ENCODE data around the gene CNTNAP1.
"Not testable (repeated sequence)": the region's sequence is repeated elsewhere in the genome, so short reads cannot be mapped to it uniquely, and the experiment has no call there.

Gene CNTNAP1

GRCh38 chr17:42659079-42659931, 23.0 kb upstream of the CNTNAP1 start, which contains the start of gene TUBG2:
TUBG2 (plus strand) TSS chr17:42659284; CDS start chr17:42659504, 220 bp downstream.
- H3K4me1 ChIP-seq (ENCODE audit: control insufficient read depth, insufficient read depth, low read length) = peaks cover 6% of the 10 kb centered on the region
- H3K9ac ChIP-seq (ENCODE audit: low read depth, low read length) = peak within 1 kb of the TSS; percentile 49; the same call in 1 of the 2 replicates
- no peaks in the 10 kb centered on the region for H3K9me3 ChIP-seq (ENCODE audit: control insufficient read depth, insufficient read depth, low read length)
- peaks cover 30% of the 10 kb centered on the region for H3K36me3 ChIP-seq (ENCODE audit: control insufficient read depth, insufficient read depth, low read length)
- H3K27me3 ChIP-seq (ENCODE audit: control insufficient read depth, insufficient read depth, low read length) = no peaks in the 10 kb centered on the region
- peak within 1 kb of the TSS; percentile 74 for H3K27ac ChIP-seq (ENCODE audit: low read depth, low read length)
- H3K4me3 ChIP-seq (ENCODE audit: low read depth, low read length) = peak within 1 kb of the TSS; percentile 71

GRCh38 chr17:42659932-42660274, 22.4 kb upstream of the CNTNAP1 start:
- H3K9me3 ChIP-seq (ENCODE audit: control insufficient read depth, insufficient read depth, low read length); H3K27ac ChIP-seq (ENCODE audit: low read depth, low read length); H3K9ac ChIP-seq (ENCODE audit: low read depth, low read length); H3K4me1 ChIP-seq (ENCODE audit: control insufficient read depth, insufficient read depth, low read length); H3K27me3 ChIP-seq (ENCODE audit: control insufficient read depth, insufficient read depth, low read length): not testable (repeated sequence)
- peak overlapping the region; percentile 71 for H3K4me3 ChIP-seq (ENCODE audit: low read depth, low read length)
- H3K36me3 ChIP-seq (ENCODE audit: control insufficient read depth, insufficient read depth, low read length) = peaks cover 33% of the 10 kb centered on the region

- no peaks in the 10 kb centered on the region for H3K9me3 ChIP-seq (ENCODE audit: control insufficient read depth, insufficient read depth, low read length)
- peaks cover 6% of the 10 kb centered on the region for H3K4me1 ChIP-seq (ENCODE audit: control insufficient read depth, insufficient read depth, low read length)
- no peak overlapping the region for H3K4me3 ChIP-seq (ENCODE audit: low read depth, low read length)
- H3K36me3 ChIP-seq (ENCODE audit: control insufficient read depth, insufficient read depth, low read length) = peaks cover 39% of the 10 kb centered on the region
- no peak overlapping the region for H3K27ac ChIP-seq (ENCODE audit: low read depth, low read length)
- no peak overlapping the region for H3K9ac ChIP-seq (ENCODE audit: low read depth, low read length)
- H3K27me3 ChIP-seq (ENCODE audit: control insufficient read depth, insufficient read depth, low read length) = no peaks in the 10 kb centered on the region
Measured at GRCh38 chr17:42660692-42661345, 21.5 kb upstream of the CNTNAP1 start.

GRCh38 chr17:42665581-42666001, 16.7 kb upstream of the CNTNAP1 start:
- Histone ChIP-seq H3K27ac (ENCODE audit: low read depth, low read length) (no peak overlapping the region), H3K36me3 (ENCODE audit: control insufficient read depth, insufficient read depth, low read length) (peaks cover 71% of the 10 kb centered on the region), H3K4me1 (ENCODE audit: control insufficient read depth, insufficient read depth, low read length) (peaks cover 6% of the 10 kb centered on the region), H3K4me3 (ENCODE audit: low read depth, low read length) (no peak overlapping the region), H3K27me3 (ENCODE audit: control insufficient read depth, insufficient read depth, low read length) (no peaks in the 10 kb centered on the region), H3K9ac (ENCODE audit: low read depth, low read length) (no peak overlapping the region), H3K9me3 (ENCODE audit: control insufficient read depth, insufficient read depth, low read length) (no peaks in the 10 kb centered on the region)

GRCh38 chr17:42666126-42666525, 16.2 kb upstream of the CNTNAP1 start:
- H3K9me3 ChIP-seq (ENCODE audit: control insufficient read depth, insufficient read depth, low read length); H3K27me3 ChIP-seq (ENCODE audit: control insufficient read depth, insufficient read depth, low read length); H3K4me1 ChIP-seq (ENCODE audit: control insufficient read depth, insufficient read depth, low read length); H3K9ac ChIP-seq (ENCODE audit: low read depth, low read length); H3K27ac ChIP-seq (ENCODE audit: low read depth, low read length); H3K4me3 ChIP-seq (ENCODE audit: low read depth, low read length): not testable (repeated sequence)
- peaks cover 66% of the 10 kb centered on the region for H3K36me3 ChIP-seq (ENCODE audit: control insufficient read depth, insufficient read depth, low read length)

- H3K36me3 ChIP-seq (ENCODE audit: control insufficient read depth, insufficient read depth, low read length) = peaks cover 55% of the 10 kb centered on the region
- H3K27me3 ChIP-seq (ENCODE audit: control insufficient read depth, insufficient read depth, low read length) = peaks cover 17% of the 10 kb centered on the region
- H3K9me3 ChIP-seq (ENCODE audit: control insufficient read depth, insufficient read depth, low read length) = no peaks in the 10 kb centered on the region
- no peak overlapping the region for H3K27ac ChIP-seq (ENCODE audit: low read depth, low read length)
- H3K4me3 ChIP-seq (ENCODE audit: low read depth, low read length) = no peak overlapping the region
- peaks cover 18% of the 10 kb centered on the region for H3K4me1 ChIP-seq (ENCODE audit: control insufficient read depth, insufficient read depth, low read length)
- no peak overlapping the region for H3K9ac ChIP-seq (ENCODE audit: low read depth, low read length)
Measured at GRCh38 chr17:42667088-42667951, 15.0 kb upstream of the CNTNAP1 start.

GRCh38 chr17:42669705-42669976, 12.7 kb upstream of the CNTNAP1 start:
- Histone ChIP-seq H3K27me3 (ENCODE audit: control insufficient read depth, insufficient read depth, low read length) (peaks cover 38% of the 10 kb centered on the region), H3K9ac (ENCODE audit: low read depth, low read length) (0 out of 2 replicates have a peak overlapping the region, but pooled peaks have one; percentile 10), H3K4me1 (ENCODE audit: control insufficient read depth, insufficient read depth, low read length) (peaks cover 38% of the 10 kb centered on the region), H3K36me3 (ENCODE audit: control insufficient read depth, insufficient read depth, low read length) (peaks cover 41% of the 10 kb centered on the region), H3K27ac (ENCODE audit: low read depth, low read length) (peak overlapping the region; percentile 59), H3K9me3 (ENCODE audit: control insufficient read depth, insufficient read depth, low read length) (no peaks in the 10 kb centered on the region), H3K4me3 (ENCODE audit: low read depth, low read length) (peak overlapping the region; percentile 52)

GRCh38 chr17:42669977-42670788, 12.1 kb upstream of the CNTNAP1 start:
- H3K27me3 ChIP-seq (ENCODE audit: control insufficient read depth, insufficient read depth, low read length) = peaks cover 42% of the 10 kb centered on the region
- H3K4me3 ChIP-seq (ENCODE audit: low read depth, low read length) = peak overlapping the region; percentile 62
- H3K9ac ChIP-seq (ENCODE audit: low read depth, low read length) = 0 out of 2 replicates have a peak overlapping the region, but pooled peaks have one; percentile 10
- peaks cover 41% of the 10 kb centered on the region for H3K36me3 ChIP-seq (ENCODE audit: control insufficient read depth, insufficient read depth, low read length)
- H3K4me1 ChIP-seq (ENCODE audit: control insufficient read depth, insufficient read depth, low read length) = peaks cover 42% of the 10 kb centered on the region
- no peaks in the 10 kb centered on the region for H3K9me3 ChIP-seq (ENCODE audit: control insufficient read depth, insufficient read depth, low read length)
- peak overlapping the region; percentile 66 for H3K27ac ChIP-seq (ENCODE audit: low read depth, low read length)

- H3K4me3 ChIP-seq (ENCODE audit: low read depth, low read length) = peak overlapping the region; percentile 62
- no peaks in the 10 kb centered on the region for H3K9me3 ChIP-seq (ENCODE audit: control insufficient read depth, insufficient read depth, low read length)
- H3K27ac ChIP-seq (ENCODE audit: low read depth, low read length) = no peak overlapping the region
- H3K27me3 ChIP-seq (ENCODE audit: control insufficient read depth, insufficient read depth, low read length) = peaks cover 50% of the 10 kb centered on the region
- peaks cover 43% of the 10 kb centered on the region for H3K4me1 ChIP-seq (ENCODE audit: control insufficient read depth, insufficient read depth, low read length)
- H3K9ac ChIP-seq (ENCODE audit: low read depth, low read length) = no peak overlapping the region
- peaks cover 33% of the 10 kb centered on the region for H3K36me3 ChIP-seq (ENCODE audit: control insufficient read depth, insufficient read depth, low read length)
Measured at GRCh38 chr17:42670789-42671657, 11.3 kb upstream of the CNTNAP1 start.

Measured in HUES48 (cell line).